RPMI8226 (cell line): Measurements from ENCODE around the gene NXPE2.
A peak's percentile ranks its signal among the peaks of the same experiment; 100 is the strongest.
"Not testable (repeated sequence)": the region's sequence is repeated elsewhere in the genome, so short reads cannot be mapped to it uniquely, and the experiment has no call there.

ENCODE experiments used
- DNase-seq: peaks from one replicate; pipeline ENCODE4 v3.0.0-alpha.2; 2015

The NXPE2 gene

GRCh38 chr11:114678125-114679036 lies at the start of gene NXPE2:
NXPE2 (plus strand) TSS chr11:114678527; CDS start chr11:114678576, 49 bp downstream.
- DNase-seq = no peak

- not testable (repeated sequence) for DNase-seq
Observed at GRCh38 chr11:114631445-114631965, 46.8 kb upstream of the NXPE2 start.

- not testable (repeated sequence) for DNase-seq
Observed at GRCh38 chr11:114639440-114639839, 38.9 kb upstream of the NXPE2 start.

- no peak for DNase-seq
Observed at GRCh38 chr11:114650661-114651060, 27.7 kb upstream of the NXPE2 start.

- DNase-seq = no peak
Observed at GRCh38 chr11:114651145-114651718, 27.1 kb upstream of the NXPE2 start.

- DNase-seq = no peak
Observed at GRCh38 chr11:114653148-114653547, 25.2 kb upstream of the NXPE2 start.

- DNase-seq = no peak
Observed at GRCh38 chr11:114664641-114665040, 13.7 kb upstream of the NXPE2 start.

GRCh38 chr11:114666760-114667159 lies 11.6 kb upstream of the NXPE2 start:
- no peak for DNase-seq

GRCh38 chr11:114668109-114668508 lies 10.2 kb upstream of the NXPE2 start:
- DNase-seq = no peak

- no peak for DNase-seq
Observed at GRCh38 chr11:114673661-114674060, 4.7 kb upstream of the NXPE2 start.

GRCh38 chr11:114679505-114679904 lies 1.2 kb downstream of the NXPE2 start:
- DNase-seq = no peak

- DNase-seq = no peak
Observed at GRCh38 chr11:114683007-114683406, 4.7 kb downstream of the NXPE2 start.

- DNase-seq = no peak
Observed at GRCh38 chr11:114684636-114685035, 6.3 kb downstream of the NXPE2 start.

- DNase-seq = no peak
Observed at GRCh38 chr11:114685097-114685496, 6.8 kb downstream of the NXPE2 start.

GRCh38 chr11:114705280-114706024 lies 27.1 kb downstream of the NXPE2 start:
- DNase-seq = no peak

GRCh38 chr11:114709960-114710359 lies 31.6 kb downstream of the NXPE2 start:
- no peak for DNase-seq

GRCh38 chr11:114713756-114714155 lies 35.4 kb downstream of the NXPE2 start:
- DNase-seq = no peak

GRCh38 chr11:114719562-114719961 lies 41.2 kb downstream of the NXPE2 start:
- no peak for DNase-seq

GRCh38 chr11:114724916-114725524 lies 46.7 kb downstream of the NXPE2 start:
- no peak for DNase-seq

GRCh38 chr11:114725623-114726022 lies 47.3 kb downstream of the NXPE2 start:
- DNase-seq = no peak

- DNase-seq = no peak
Observed at GRCh38 chr11:114736806-114737205, 58.5 kb downstream of the NXPE2 start.

- peak; percentile 68 for DNase-seq
Observed at GRCh38 chr11:114738954-114739353, 60.6 kb downstream of the NXPE2 start.

- no peak for DNase-seq
Observed at GRCh38 chr11:114745150-114745671, 66.9 kb downstream of the NXPE2 start.
